ENCODE data around the gene ZFP36. TPM values are rescaled to one million over a fixed set of nuclear protein-coding genes. Genes with fewer than 3 reads are reported as not detected.
A peak's percentile ranks its signal among the peaks of the same experiment; 100 is the strongest.

ZFP36 gene
- total and polyA plus RNA-seq, 12 donors, result 5.7 to 193 (median 86.7) TPM

DNA sequence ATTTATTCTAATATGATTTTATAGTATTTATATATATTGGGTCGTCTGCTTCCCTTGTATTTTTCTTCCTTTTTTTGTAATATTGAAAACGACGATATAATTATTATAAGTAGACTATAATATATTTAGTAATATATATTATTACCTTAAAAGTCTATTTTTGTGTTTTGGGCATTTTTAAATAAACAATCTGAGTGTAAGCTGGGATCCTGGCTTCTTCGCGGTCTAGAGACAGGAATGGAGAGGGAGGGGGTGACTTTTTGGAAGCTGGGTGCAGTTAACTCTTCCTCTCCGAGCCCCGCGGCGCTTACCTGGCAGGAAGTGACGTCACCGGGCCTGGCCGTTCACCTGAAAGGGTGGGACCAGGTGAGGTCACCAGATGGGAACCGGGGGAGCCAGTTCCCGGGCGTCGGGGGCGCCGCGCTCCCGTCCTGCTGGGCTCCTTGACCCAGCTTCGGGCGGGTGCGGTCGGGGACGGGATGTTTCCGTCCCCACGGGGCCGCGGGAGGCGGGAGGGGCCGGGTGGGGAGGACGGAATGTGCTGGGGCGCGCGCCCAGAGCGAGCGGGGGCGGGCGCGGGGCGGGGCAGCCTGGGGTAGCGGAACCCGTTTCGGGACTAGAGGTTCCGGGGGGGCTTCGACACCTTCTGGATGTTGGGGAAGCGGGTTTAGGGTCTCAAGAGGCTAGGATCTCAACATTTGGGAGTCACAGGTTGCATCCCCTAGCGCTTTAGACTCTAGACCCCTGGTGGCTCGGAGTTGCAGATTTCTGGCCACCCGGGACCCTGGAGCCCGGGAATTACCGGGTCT lies 2.8 kb downstream of the ZFP36 start:
- peaks cover 9 to 36% of the 10 kb centered on the region in 2 donors for H3K4me1 ChIP-seq (replicated peaks in 1 of 2)
- peak; percentile 81 to 88 (median 84) for DNase-seq
- intact Hi-C loops (cut with DNase I), result no loop called here
- no peaks in the 10 kb centered on the region for H3K9me3 ChIP-seq (replicated peaks in 1 of 3)
- H3K27ac ChIP-seq, result peak overlapping the region; percentile 89 to 97 (median 96)
- H3K4me3 ChIP-seq, result peak overlapping the region in 2 of 4 donors; percentile 82 to 95
- H3K36me3 ChIP-seq (replicated peaks in 1 of 2), result peaks cover 0 to 16% of the 10 kb centered on the region in 2 donors
- WGBS, 4 donors, result 2 to 4% (median 3%) methylated on average over 11 to 52 of the region's 52 CpGs
- TF ChIP-seq CTCF (IDR thresholded peaks at IDR 0.05) (peak in 1 of 6 experiments; percentile 37), POLR2A (IDR thresholded peaks at IDR 0.05) (peak; percentile 51 to 61)
- H3K27me3 ChIP-seq, result no peaks in the 10 kb centered on the region

DNA sequence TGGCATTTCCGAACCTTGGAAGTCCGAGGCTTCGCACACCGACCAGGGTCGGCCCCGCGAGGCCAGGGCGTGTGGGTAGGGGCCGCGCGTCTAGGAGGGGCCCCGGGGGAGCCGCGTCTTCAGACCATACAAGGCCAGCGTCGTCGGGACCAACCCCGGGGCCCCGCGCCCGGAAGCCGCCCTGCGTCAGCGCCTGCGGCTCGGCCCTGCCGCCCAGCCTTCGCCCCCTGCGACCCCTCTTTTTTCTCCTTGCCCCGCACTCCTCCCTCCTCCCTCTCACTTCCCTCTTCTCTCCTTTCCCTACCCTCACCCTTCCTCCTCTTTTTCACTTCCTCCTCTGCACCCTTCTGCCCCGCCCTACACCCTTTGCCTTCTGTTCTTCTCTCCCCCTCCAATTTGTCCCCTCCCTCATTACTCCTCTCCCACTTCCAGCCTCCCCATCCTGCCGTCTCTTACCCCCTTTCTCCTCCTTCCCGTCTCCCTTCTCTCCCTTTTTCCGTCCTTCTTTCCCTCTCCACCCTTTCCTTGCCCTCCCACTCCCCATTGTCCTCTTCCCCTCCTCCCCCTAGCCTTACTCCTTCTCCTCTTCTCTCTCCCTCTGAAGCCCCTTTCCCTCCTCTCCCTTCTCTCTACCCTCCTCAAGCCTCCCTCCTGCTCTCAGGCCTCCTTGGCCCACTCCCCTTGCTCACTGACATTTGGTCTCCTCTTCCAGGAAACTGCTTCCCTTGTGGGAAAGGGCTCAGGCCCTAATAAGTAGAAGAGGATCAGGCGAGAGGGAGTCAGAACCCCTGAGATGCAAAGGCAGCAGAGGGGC lies 3.6 kb downstream of the ZFP36 start:
- 4 to 6% (median 5%) methylated on average over 31 to 35 of the region's 35 CpGs for WGBS, 4 donors
- H3K4me3 ChIP-seq, result peak overlapping the region in 2 of 4 donors; percentile 82 to 95
- H3K9me3 ChIP-seq (replicated peaks in 1 of 3), result no peaks in the 10 kb centered on the region
- peaks cover 8 to 34% of the 10 kb centered on the region in 2 donors for H3K4me1 ChIP-seq (replicated peaks in 1 of 2)
- peak overlapping the region; percentile 89 to 96 (median 93) for H3K27ac ChIP-seq
- H3K27me3 ChIP-seq, result no peaks in the 10 kb centered on the region
- H3K36me3 ChIP-seq (replicated peaks in 1 of 2), result peaks cover 0 to 16% of the 10 kb centered on the region in 2 donors
- TF ChIP-seq POLR2A (IDR thresholded peaks at IDR 0.05), result peak; percentile 37 to 57
- TF ChIP-seq CTCF (IDR thresholded peaks at IDR 0.05), result no peak
- intact Hi-C loops (cut with DNase I), result no loop called here
- DNase-seq, result peak; percentile 66 to 82 (median 75)

DNA sequence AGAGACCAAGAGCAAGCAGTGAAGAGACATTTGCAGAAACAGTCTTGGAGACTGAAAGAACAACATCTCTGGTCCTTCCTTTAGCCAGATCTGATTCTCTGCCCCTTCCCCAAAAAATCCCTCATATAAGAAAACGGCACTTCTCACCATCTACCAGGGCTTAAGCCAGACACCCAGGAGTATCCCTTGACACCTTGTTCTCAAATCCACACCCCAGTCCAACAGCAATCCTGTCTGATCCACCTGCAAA lies 4.1 kb downstream of the ZFP36 start:
- Histone ChIP-seq H3K36me3 (replicated peaks in 1 of 2) (peaks cover 0 to 16% of the 10 kb centered on the region in 2 donors), H3K27me3 (no peaks in the 10 kb centered on the region), H3K4me1 (replicated peaks in 1 of 2) (peaks cover 8 to 29% of the 10 kb centered on the region in 2 donors), H3K9me3 (replicated peaks in 1 of 3) (no peaks in the 10 kb centered on the region), H3K27ac (peak overlapping the region; percentile 89 to 96 (median 93)), H3K4me3 (peak overlapping the region in 1 of 4 donors; percentile 95)
- DNase-seq, result no peak
- 50 to 70% (median 68%) methylated on average over 1 of the region's 1 CpG for WGBS, 4 donors
- TF ChIP-seq CTCF (IDR thresholded peaks at IDR 0.05) (no peak), POLR2A (IDR thresholded peaks at IDR 0.05) (peak in 1 of 2 donors; percentile 1)
- intact Hi-C loops (cut with DNase I), result no loop called here

All from adrenal gland (tissue), 12 donors.